Keratinocyte (primary cell): Measurements from ENCODE around the gene NPRL2.

Source experiments
- EZH2 ChIP-seq: IDR thresholded peaks from one replicate; pipeline ENCODE4 v1.6.1; 2012; ENCODE audit warnings: inconsistent platforms, mild to moderate bottlenecking, low read length, moderate library complexity
- TF ChIP-seq, protein P1 (sequence below), 3 experiments: IDR thresholded peaks in 1 of 3; conservative IDR thresholded peaks in 1 of 3; optimal IDR thresholded peaks in 1 of 3; 2 replicates in 2 of 3; 3 replicates in 1 of 3; pipeline versions ENCODE3 to v1.5.1; 2011; ENCODE audit warnings: low read length in 3 of 3, mild to moderate bottlenecking in 3 of 3, moderate library complexity in 2 of 3, control low read depth in 1 of 3, inconsistent platforms in 1 of 3; ENCODE audit not compliant: insufficient read depth in 2 of 3; ENCODE audit errors: extremely low read depth in 1 of 3

GRCh38 chr3:50342813-50343633, 7.6 kb downstream of the NPRL2 start:
- TF ChIP-seq, protein P1, sequence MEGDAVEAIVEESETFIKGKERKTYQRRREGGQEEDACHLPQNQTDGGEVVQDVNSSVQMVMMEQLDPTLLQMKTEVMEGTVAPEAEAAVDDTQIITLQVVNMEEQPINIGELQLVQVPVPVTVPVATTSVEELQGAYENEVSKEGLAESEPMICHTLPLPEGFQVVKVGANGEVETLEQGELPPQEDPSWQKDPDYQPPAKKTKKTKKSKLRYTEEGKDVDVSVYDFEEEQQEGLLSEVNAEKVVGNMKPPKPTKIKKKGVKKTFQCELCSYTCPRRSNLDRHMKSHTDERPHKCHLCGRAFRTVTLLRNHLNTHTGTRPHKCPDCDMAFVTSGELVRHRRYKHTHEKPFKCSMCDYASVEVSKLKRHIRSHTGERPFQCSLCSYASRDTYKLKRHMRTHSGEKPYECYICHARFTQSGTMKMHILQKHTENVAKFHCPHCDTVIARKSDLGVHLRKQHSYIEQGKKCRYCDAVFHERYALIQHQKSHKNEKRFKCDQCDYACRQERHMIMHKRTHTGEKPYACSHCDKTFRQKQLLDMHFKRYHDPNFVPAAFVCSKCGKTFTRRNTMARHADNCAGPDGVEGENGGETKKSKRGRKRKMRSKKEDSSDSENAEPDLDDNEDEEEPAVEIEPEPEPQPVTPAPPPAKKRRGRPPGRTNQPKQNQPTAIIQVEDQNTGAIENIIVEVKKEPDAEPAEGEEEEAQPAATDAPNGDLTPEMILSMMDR (optimal IDR thresholded peaks at IDR 0.05 in 1 of 3, IDR thresholded peaks at IDR 0.05 in 1 of 3, conservative IDR thresholded peaks at IDR 0.05 in 1 of 3; ENCODE audit: extremely low read depth in 1 of 3, insufficient read depth in 2 of 3, low read length in 3 of 3) = peak in 1 of 3 experiments; percentile 5
- TF ChIP-seq EZH2 = no peak
